Activated naive CD8-positive, alpha-beta T cell treated with anti-CD3 and anti-CD28 coated beads, Interleukin-2, amount 50 U/mL, for 24 hours (primary cell): ENCODE data around the gene PDK2.

Experiments used
- ATAC-seq: fragments of 150-1000 bp; cut with Tn5 transposase; one replicate; pipeline ENCODE4 v1.10.0; 2021
- DNase-seq: peaks from one replicate; pipeline ENCODE4 v3.0.0; 2021
- H3K27ac Mint-ChIP-seq: one replicate; pipeline ENCODE4 v1.8.0; 2021; ENCODE audit warnings: mild to moderate bottlenecking, mixed read lengths
- H3K27me3 Mint-ChIP-seq: one replicate; pipeline ENCODE4 v1.8.0; 2021; ENCODE audit warnings: mixed read lengths
- H3K36me3 Mint-ChIP-seq: one replicate; pipeline ENCODE4 v1.8.0; 2021; ENCODE audit warnings: low read depth, mixed read lengths
- H3K4me1 Mint-ChIP-seq: one replicate; pipeline ENCODE4 v1.8.0; 2021; ENCODE audit warnings: mixed read lengths
- H3K4me3 Mint-ChIP-seq: one replicate; pipeline ENCODE4 v1.8.0; 2021; ENCODE audit warnings: mild to moderate bottlenecking, moderate library complexity, mixed read lengths
- H3K9me3 Mint-ChIP-seq: one replicate; pipeline ENCODE4 v1.8.0; 2021; ENCODE audit warnings: mixed read lengths

PDK2 gene

GRCh38 chr17:50064253-50065001, 30.7 kb upstream of the PDK2 start:
- DNase-seq (no peak), ATAC-seq (no peak)
- H3K36me3 Mint-ChIP-seq: no peaks in the 10 kb centered on the region
- H3K27me3 Mint-ChIP-seq: no peaks in the 10 kb centered on the region
- no peaks in the 10 kb centered on the region for H3K9me3 Mint-ChIP-seq
- H3K4me3 Mint-ChIP-seq: no peak overlapping the region
- no peaks in the 10 kb centered on the region for H3K4me1 Mint-ChIP-seq
- no peak overlapping the region for H3K27ac Mint-ChIP-seq

GRCh38 chr17:50065056-50065455, 30.1 kb upstream of the PDK2 start:
- no peaks in the 10 kb centered on the region for H3K4me1 Mint-ChIP-seq
- ATAC-seq (no peak), DNase-seq (no peak)
- H3K9me3 Mint-ChIP-seq: no peaks in the 10 kb centered on the region
- H3K27me3 Mint-ChIP-seq: no peaks in the 10 kb centered on the region
- H3K36me3 Mint-ChIP-seq: no peaks in the 10 kb centered on the region
- H3K4me3 Mint-ChIP-seq: no peak overlapping the region
- H3K27ac Mint-ChIP-seq: no peak overlapping the region

- no peaks in the 10 kb centered on the region for H3K27me3 Mint-ChIP-seq
- no peak overlapping the region for H3K4me3 Mint-ChIP-seq
- H3K4me1 Mint-ChIP-seq: no peaks in the 10 kb centered on the region
- DNase-seq: no peak
- ATAC-seq: no peak
- H3K36me3 Mint-ChIP-seq: peaks cover 6% of the 10 kb centered on the region
- H3K9me3 Mint-ChIP-seq: no peaks in the 10 kb centered on the region
- H3K27ac Mint-ChIP-seq: no peak overlapping the region
These were observed 28.2 kb upstream of the PDK2 start for GRCh38 chr17:50066995-50067394.

GRCh38 chr17:50067996-50068395, 27.2 kb upstream of the PDK2 start:
- H3K4me3 Mint-ChIP-seq: no peak overlapping the region
- DNase-seq: no peak
- H3K27ac Mint-ChIP-seq: no peak overlapping the region
- peaks cover 6% of the 10 kb centered on the region for H3K36me3 Mint-ChIP-seq
- no peaks in the 10 kb centered on the region for H3K4me1 Mint-ChIP-seq
- ATAC-seq: no peak
- H3K27me3 Mint-ChIP-seq: no peaks in the 10 kb centered on the region
- no peaks in the 10 kb centered on the region for H3K9me3 Mint-ChIP-seq

- no peaks in the 10 kb centered on the region for H3K4me1 Mint-ChIP-seq
- no peaks in the 10 kb centered on the region for H3K9me3 Mint-ChIP-seq
- ATAC-seq (no peak), DNase-seq (no peak)
- H3K27ac Mint-ChIP-seq: no peak overlapping the region
- peaks cover 6% of the 10 kb centered on the region for H3K36me3 Mint-ChIP-seq
- H3K4me3 Mint-ChIP-seq: no peak overlapping the region
- no peaks in the 10 kb centered on the region for H3K27me3 Mint-ChIP-seq
These were observed 24.1 kb upstream of the PDK2 start for GRCh38 chr17:50070908-50071680.

- H3K36me3 Mint-ChIP-seq: peaks cover 6% of the 10 kb centered on the region
- no peak overlapping the region for H3K4me3 Mint-ChIP-seq
- no peaks in the 10 kb centered on the region for H3K27me3 Mint-ChIP-seq
- H3K4me1 Mint-ChIP-seq: no peaks in the 10 kb centered on the region
- no peak for DNase-seq
- no peak overlapping the region for H3K27ac Mint-ChIP-seq
- H3K9me3 Mint-ChIP-seq: no peaks in the 10 kb centered on the region
- no peak for ATAC-seq
These were observed 23.5 kb upstream of the PDK2 start for GRCh38 chr17:50071692-50072091.

- Mint-ChIP-seq H3K27ac (no peak overlapping the region), H3K4me3 (no peak overlapping the region), H3K4me1 (no peaks in the 10 kb centered on the region), H3K36me3 (peaks cover 6% of the 10 kb centered on the region), H3K9me3 (no peaks in the 10 kb centered on the region), H3K27me3 (no peaks in the 10 kb centered on the region)
- DNase-seq (no peak), ATAC-seq (no peak)
These were observed 23.0 kb upstream of the PDK2 start for GRCh38 chr17:50072130-50072529.

GRCh38 chr17:50072925-50073324, 22.2 kb upstream of the PDK2 start:
- Mint-ChIP-seq H3K9me3 (no peaks in the 10 kb centered on the region), H3K4me3 (no peak overlapping the region), H3K36me3 (peaks cover 6% of the 10 kb centered on the region), H3K27ac (no peak overlapping the region), H3K4me1 (no peaks in the 10 kb centered on the region), H3K27me3 (no peaks in the 10 kb centered on the region)
- no peak for ATAC-seq
- no peak for DNase-seq

- H3K4me3 Mint-ChIP-seq: no peak overlapping the region
- H3K36me3 Mint-ChIP-seq: peaks cover 6% of the 10 kb centered on the region
- H3K9me3 Mint-ChIP-seq: no peaks in the 10 kb centered on the region
- no peak for DNase-seq
- no peak for ATAC-seq
- no peak overlapping the region for H3K27ac Mint-ChIP-seq
- no peaks in the 10 kb centered on the region for H3K27me3 Mint-ChIP-seq
- H3K4me1 Mint-ChIP-seq: no peaks in the 10 kb centered on the region
These were observed 20.9 kb upstream of the PDK2 start for GRCh38 chr17:50074227-50074626.

GRCh38 chr17:50075446-50076032, 19.6 kb upstream of the PDK2 start:
- Mint-ChIP-seq H3K9me3 (no peaks in the 10 kb centered on the region), H3K27me3 (no peaks in the 10 kb centered on the region), H3K36me3 (peaks cover 6% of the 10 kb centered on the region), H3K4me1 (no peaks in the 10 kb centered on the region), H3K27ac (no peak overlapping the region), H3K4me3 (no peak overlapping the region)
- ATAC-seq: no peak
- DNase-seq: no peak

- Mint-ChIP-seq H3K4me1 (no peaks in the 10 kb centered on the region), H3K27ac (no peak overlapping the region), H3K4me3 (no peak overlapping the region), H3K27me3 (no peaks in the 10 kb centered on the region), H3K36me3 (peaks cover 4% of the 10 kb centered on the region), H3K9me3 (no peaks in the 10 kb centered on the region)
- ATAC-seq: no peak
- DNase-seq: no peak
These were observed 18.9 kb upstream of the PDK2 start for GRCh38 chr17:50076221-50076590.

- Mint-ChIP-seq H3K4me1 (no peaks in the 10 kb centered on the region), H3K27me3 (no peaks in the 10 kb centered on the region), H3K36me3 (no peaks in the 10 kb centered on the region), H3K9me3 (no peaks in the 10 kb centered on the region), H3K4me3 (no peak overlapping the region), H3K27ac (no peak overlapping the region)
- no peak for DNase-seq
- ATAC-seq: no peak
These were observed 18.4 kb upstream of the PDK2 start for GRCh38 chr17:50076591-50077235.

- Mint-ChIP-seq H3K4me1 (no peaks in the 10 kb centered on the region), H3K36me3 (no peaks in the 10 kb centered on the region), H3K27ac (no peak overlapping the region), H3K27me3 (no peaks in the 10 kb centered on the region), H3K9me3 (no peaks in the 10 kb centered on the region), H3K4me3 (no peak overlapping the region)
- no peak for DNase-seq
- no peak for ATAC-seq
These were observed 16.7 kb upstream of the PDK2 start for GRCh38 chr17:50078430-50078829.

- H3K4me3 Mint-ChIP-seq: no peak overlapping the region
- H3K4me1 Mint-ChIP-seq: no peaks in the 10 kb centered on the region
- no peak overlapping the region for H3K27ac Mint-ChIP-seq
- H3K36me3 Mint-ChIP-seq: no peaks in the 10 kb centered on the region
- DNase-seq (peak; percentile 28), ATAC-seq (no peak)
- H3K9me3 Mint-ChIP-seq: no peaks in the 10 kb centered on the region
- H3K27me3 Mint-ChIP-seq: no peaks in the 10 kb centered on the region
These were observed 15.6 kb upstream of the PDK2 start for GRCh38 chr17:50079334-50080095.
